ES-I3 (cell line): Measurements from ENCODE around the gene DNAI2.

ENCODE experiments used
- H3K36me3 ChIP-seq: 2 replicates; pipeline ENCODE4 v1.6.1; 2013; ENCODE audit warnings: mild to moderate bottlenecking, low read length, control low read depth, moderate library complexity; ENCODE audit not compliant: insufficient read depth
- H3K4me1 ChIP-seq: 2 replicates; pipeline ENCODE4 v1.6.1; 2013; ENCODE audit warnings: mild to moderate bottlenecking, control low read depth, low read length; ENCODE audit not compliant: insufficient read depth
- H3K9ac ChIP-seq: 2 replicates; pipeline ENCODE4 v1.6.1; 2013; ENCODE audit warnings: low read depth, mild to moderate bottlenecking, low read length, moderate library complexity
- H3K9me3 ChIP-seq: 2 replicates; pipeline ENCODE4 v1.6.1; 2013; ENCODE audit warnings: mild to moderate bottlenecking, low read length, moderate library complexity; ENCODE audit not compliant: control insufficient read depth, insufficient read depth

The DNAI2 gene

GRCh38 chr17:74240618-74241205 lies 33.3 kb upstream of the DNAI2 start:
- Histone ChIP-seq H3K9me3 (no peaks in the 10 kb centered on the region), H3K4me1 (peaks cover 7% of the 10 kb centered on the region; the same call in 1 of the 2 replicates), H3K36me3 (no peaks in the 10 kb centered on the region), H3K9ac (no peak overlapping the region)

GRCh38 chr17:74241431-74241830 lies 32.6 kb upstream of the DNAI2 start:
- Histone ChIP-seq H3K4me1 (peaks cover 12% of the 10 kb centered on the region; the same call in 1 of the 2 replicates), H3K9me3 (no peaks in the 10 kb centered on the region), H3K9ac (no peak overlapping the region)

GRCh38 chr17:74241847-74242246 lies 32.2 kb upstream of the DNAI2 start:
- H3K4me1 ChIP-seq = peaks cover 12% of the 10 kb centered on the region; the same call in 1 of the 2 replicates
- no peak overlapping the region for H3K9ac ChIP-seq
- H3K36me3 ChIP-seq = no peaks in the 10 kb centered on the region
- no peaks in the 10 kb centered on the region for H3K9me3 ChIP-seq

More at GRCh38 chr17:74241431-74241830, 32.6 kb upstream of the DNAI2 start:
- no peaks in the 10 kb centered on the region for H3K36me3 ChIP-seq

GRCh38 chr17:74243013-74243755 lies 30.9 kb upstream of the DNAI2 start:
- no peaks in the 10 kb centered on the region for H3K36me3 ChIP-seq
- no peak overlapping the region for H3K9ac ChIP-seq
- no peaks in the 10 kb centered on the region for H3K9me3 ChIP-seq
- H3K4me1 ChIP-seq = peaks cover 12% of the 10 kb centered on the region; the same call in 1 of the 2 replicates

- no peaks in the 10 kb centered on the region for H3K9me3 ChIP-seq
- H3K4me1 ChIP-seq = peaks cover 12% of the 10 kb centered on the region; the same call in 1 of the 2 replicates
- H3K36me3 ChIP-seq = no peaks in the 10 kb centered on the region
- no peak overlapping the region for H3K9ac ChIP-seq
These were observed 29.9 kb upstream of the DNAI2 start for GRCh38 chr17:74244128-74244527.

- H3K4me1 ChIP-seq = peaks cover 12% of the 10 kb centered on the region; the same call in 1 of the 2 replicates
- H3K9me3 ChIP-seq = no peaks in the 10 kb centered on the region
- no peaks in the 10 kb centered on the region for H3K36me3 ChIP-seq
- H3K9ac ChIP-seq = no peak overlapping the region
These were observed 29.5 kb upstream of the DNAI2 start for GRCh38 chr17:74244548-74244947.

GRCh38 chr17:74245145-74245831 lies 28.7 kb upstream of the DNAI2 start:
- H3K9ac ChIP-seq = 0 out of 2 replicates have a peak overlapping the region, but pooled peaks have one; percentile 23
- no peaks in the 10 kb centered on the region for H3K36me3 ChIP-seq
- no peaks in the 10 kb centered on the region for H3K9me3 ChIP-seq
- H3K4me1 ChIP-seq = peaks cover 12% of the 10 kb centered on the region; the same call in 1 of the 2 replicates

- Histone ChIP-seq H3K9me3 (no peaks in the 10 kb centered on the region), H3K4me1 (peaks cover 12% of the 10 kb centered on the region; the same call in 1 of the 2 replicates), H3K36me3 (no peaks in the 10 kb centered on the region), H3K9ac (no peak overlapping the region)
These were observed 28.2 kb upstream of the DNAI2 start for GRCh38 chr17:74245871-74246270.

GRCh38 chr17:74249590-74250270 lies 24.3 kb upstream of the DNAI2 start:
- H3K36me3 ChIP-seq = no peaks in the 10 kb centered on the region
- H3K4me1 ChIP-seq = peaks cover 12% of the 10 kb centered on the region; the same call in 1 of the 2 replicates
- no peak overlapping the region for H3K9ac ChIP-seq
- H3K9me3 ChIP-seq = no peaks in the 10 kb centered on the region

GRCh38 chr17:74250324-74250995 lies 23.6 kb upstream of the DNAI2 start:
- Histone ChIP-seq H3K9ac (no peak overlapping the region), H3K9me3 (no peaks in the 10 kb centered on the region), H3K4me1 (peaks cover 6% of the 10 kb centered on the region; the same call in 1 of the 2 replicates), H3K36me3 (no peaks in the 10 kb centered on the region)

- Histone ChIP-seq H3K9me3 (no peaks in the 10 kb centered on the region), H3K9ac (no peak overlapping the region), H3K36me3 (no peaks in the 10 kb centered on the region), H3K4me1 (peaks cover 2% of the 10 kb centered on the region; the same call in 1 of the 2 replicates)
These were observed 23.0 kb upstream of the DNAI2 start for GRCh38 chr17:74251051-74251450.

GRCh38 chr17:74251569-74251968 lies 22.5 kb upstream of the DNAI2 start:
- Histone ChIP-seq H3K4me1 (no peaks in the 10 kb centered on the region; the same call in 1 of the 2 replicates), H3K9me3 (no peaks in the 10 kb centered on the region), H3K9ac (no peak overlapping the region), H3K36me3 (no peaks in the 10 kb centered on the region)

GRCh38 chr17:74252211-74252610 lies 21.8 kb upstream of the DNAI2 start:
- H3K9ac ChIP-seq = no peak overlapping the region
- no peaks in the 10 kb centered on the region; the same call in 1 of the 2 replicates for H3K4me1 ChIP-seq
- H3K9me3 ChIP-seq = no peaks in the 10 kb centered on the region
- no peaks in the 10 kb centered on the region for H3K36me3 ChIP-seq
